Tibial nerve (tissue), 4 donors: Measurements from ENCODE around the gene NFATC2.

ENCODE experiments used
- EP300 ChIP-seq, 2 donors: sonication (generic); formaldehyde crosslinking; IDR thresholded peaks; one replicate each; pipeline ENCODE4 v1.6.1; 2017; ENCODE audit warnings: antibody characterized with exemption in 2 of 2, mild to moderate bottlenecking in 1 of 2
- POLR2A ChIP-seq, 2 donors: fragments of 450-650 bp; IDR thresholded peaks; one replicate each; pipeline ENCODE4 v1.6.1; 2017; ENCODE audit warnings: antibody characterized with exemption in 2 of 2, mild to moderate bottlenecking in 2 of 2, moderate library complexity in 2 of 2
- TF ChIP-seq, protein P1 (sequence below), 5 experiments: fragments of 200-600 bp in 3 of 5; fragments of 450-650 bp in 2 of 5; sonication (generic) in 3 of 5; IDR thresholded peaks; one replicate each; pipeline ENCODE4 v1.5.1; 2016 to 2019; ENCODE audit warnings: antibody characterized with exemption in 5 of 5, mild to moderate bottlenecking in 3 of 5, moderate library complexity in 2 of 5

DNA sequence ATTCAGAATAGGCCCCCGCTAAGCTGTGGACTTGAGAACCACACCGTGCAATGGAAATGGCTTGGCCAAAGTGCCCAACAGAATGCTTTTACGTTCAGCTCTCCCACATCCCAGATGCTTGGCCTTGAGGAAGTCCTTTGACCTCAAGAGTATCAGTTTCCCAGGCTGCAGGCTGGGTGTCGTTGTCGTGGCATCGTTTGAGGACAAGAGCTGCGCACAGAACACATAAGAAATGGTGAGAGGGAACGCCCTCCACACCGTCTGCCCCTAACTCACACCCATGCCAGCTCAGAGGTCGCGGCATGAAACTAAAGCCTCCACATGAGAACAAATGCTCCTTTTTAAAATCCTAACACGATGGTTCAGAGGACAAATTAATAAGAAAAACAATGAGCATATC is 37.0 kb downstream of the NFATC2 start:
- TF ChIP-seq POLR2A (IDR thresholded peaks at IDR 0.05) (no peak), EP300 (IDR thresholded peaks at IDR 0.05) (no peak)
- TF ChIP-seq, protein P1, sequence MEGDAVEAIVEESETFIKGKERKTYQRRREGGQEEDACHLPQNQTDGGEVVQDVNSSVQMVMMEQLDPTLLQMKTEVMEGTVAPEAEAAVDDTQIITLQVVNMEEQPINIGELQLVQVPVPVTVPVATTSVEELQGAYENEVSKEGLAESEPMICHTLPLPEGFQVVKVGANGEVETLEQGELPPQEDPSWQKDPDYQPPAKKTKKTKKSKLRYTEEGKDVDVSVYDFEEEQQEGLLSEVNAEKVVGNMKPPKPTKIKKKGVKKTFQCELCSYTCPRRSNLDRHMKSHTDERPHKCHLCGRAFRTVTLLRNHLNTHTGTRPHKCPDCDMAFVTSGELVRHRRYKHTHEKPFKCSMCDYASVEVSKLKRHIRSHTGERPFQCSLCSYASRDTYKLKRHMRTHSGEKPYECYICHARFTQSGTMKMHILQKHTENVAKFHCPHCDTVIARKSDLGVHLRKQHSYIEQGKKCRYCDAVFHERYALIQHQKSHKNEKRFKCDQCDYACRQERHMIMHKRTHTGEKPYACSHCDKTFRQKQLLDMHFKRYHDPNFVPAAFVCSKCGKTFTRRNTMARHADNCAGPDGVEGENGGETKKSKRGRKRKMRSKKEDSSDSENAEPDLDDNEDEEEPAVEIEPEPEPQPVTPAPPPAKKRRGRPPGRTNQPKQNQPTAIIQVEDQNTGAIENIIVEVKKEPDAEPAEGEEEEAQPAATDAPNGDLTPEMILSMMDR (IDR thresholded peaks at IDR 0.05), result no peak
